BJ (cell line): ENCODE measurements around the gene HAND2. TPM values are rescaled to one million over a fixed set of nuclear protein-coding genes. Genes with fewer than 3 reads are reported as not detected.
A peak's percentile ranks its signal among the peaks of the same experiment; 100 is the strongest.

Experiments used
- CTCF ChIA-PET: fragments of 350-600 bp; formaldehyde crosslinking; extraction: SDS; loops from one replicate; lab custom pipeline; 2021; ENCODE audit warnings: antibody characterized with exemption, inconsistent platforms; lab: Yijun Ruan, JAX
- POLR2A ChIA-PET: fragments of 300-600 bp; sonication (Branson Sonifier 250); formaldehyde crosslinking; extraction: SDS; loops from one replicate; lab custom pipeline; 2021; ENCODE audit warnings: antibody characterized with exemption; lab: Charles Lee
- DNase-seq: peaks from one replicate; pipeline ENCODE4 v3.0.0-alpha.2; 2011; ENCODE audit warnings: low read depth
- H3K27me3 ChIP-seq: 2 replicates; pipeline ENCODE4 v1.6.0; 2011; ENCODE audit warnings: low read length; ENCODE audit not compliant: control insufficient read depth, insufficient read depth
- H3K36me3 ChIP-seq: 2 replicates; pipeline ENCODE4 v1.5.1; 2011; ENCODE audit warnings: low read length; ENCODE audit not compliant: control insufficient read depth, insufficient read depth
- H3K4me3 ChIP-seq: 2 replicates; pipeline ENCODE4 v1.5.1; 2011; ENCODE audit warnings: low read depth, mild to moderate bottlenecking, control low read depth, low read length
- polyA plus RNA-seq: library from polyadenylated mRNA; depleted of rRNA; stranded (reverse); fragments of >200 nt; gene quantifications from 2 replicates; pipeline ENCODE4 v1.2.3, GENCODE V29; 2011
- TF ChIP-seq, protein P1 (sequence below): IDR thresholded peaks from 2 replicates; pipeline ENCODE4 v1.5.1; 2011; ENCODE audit warnings: low read depth, mild to moderate bottlenecking, control low read depth, inconsistent platforms, low read length, moderate library complexity; ENCODE audit not compliant: insufficient read depth

The HAND2 gene
- polyA plus RNA-seq, 1 experiment: 3.6 TPM

DNA sequence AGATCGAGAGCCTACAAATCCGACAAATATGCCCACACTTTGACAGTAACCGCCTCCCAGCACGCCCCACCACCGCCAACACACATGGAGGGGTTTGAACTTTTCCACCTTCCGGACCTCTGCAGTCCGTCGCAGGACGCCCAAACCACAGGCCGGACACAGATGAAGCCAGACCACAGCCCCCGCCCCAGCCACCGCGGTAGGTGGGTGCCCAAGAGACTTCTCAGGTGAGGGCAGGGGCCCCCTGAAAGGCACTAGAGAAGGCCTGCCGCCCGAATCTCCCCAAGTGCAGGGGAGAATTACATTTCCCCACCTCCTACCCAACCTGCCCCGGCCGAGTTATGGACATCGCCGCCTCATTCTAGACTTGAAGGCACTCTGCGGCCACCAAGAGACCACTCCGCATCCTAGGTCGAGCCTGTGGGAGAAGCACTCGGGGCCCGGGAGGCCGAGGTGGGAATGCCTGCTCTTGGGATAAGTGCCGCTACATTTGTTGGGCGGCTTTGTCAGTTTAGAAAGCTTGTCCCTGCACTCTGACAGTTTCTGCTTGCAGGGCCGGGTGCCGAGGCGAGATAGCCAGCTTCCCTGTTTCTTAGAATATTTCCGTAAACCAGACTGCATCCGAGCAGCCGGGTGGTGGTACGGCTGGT lies 21.5 kb downstream of the HAND2 start:
- CTCF ChIA-PET: interaction anchor here (0.7 to 1.5 kb wide), 3 partner anchors 20 to 482 kb away, joined by 3 to 4 read pairs (median 3); no protein-coding TSS in a partner anchor
- POLR2A ChIA-PET: no interaction called here
- Histone ChIP-seq H3K4me3 (no peak overlapping the region), H3K27me3 (peaks cover 1% of the 10 kb centered on the region), H3K36me3 (no peaks in the 10 kb centered on the region)
- no peak for DNase-seq
- TF ChIP-seq, protein P1, sequence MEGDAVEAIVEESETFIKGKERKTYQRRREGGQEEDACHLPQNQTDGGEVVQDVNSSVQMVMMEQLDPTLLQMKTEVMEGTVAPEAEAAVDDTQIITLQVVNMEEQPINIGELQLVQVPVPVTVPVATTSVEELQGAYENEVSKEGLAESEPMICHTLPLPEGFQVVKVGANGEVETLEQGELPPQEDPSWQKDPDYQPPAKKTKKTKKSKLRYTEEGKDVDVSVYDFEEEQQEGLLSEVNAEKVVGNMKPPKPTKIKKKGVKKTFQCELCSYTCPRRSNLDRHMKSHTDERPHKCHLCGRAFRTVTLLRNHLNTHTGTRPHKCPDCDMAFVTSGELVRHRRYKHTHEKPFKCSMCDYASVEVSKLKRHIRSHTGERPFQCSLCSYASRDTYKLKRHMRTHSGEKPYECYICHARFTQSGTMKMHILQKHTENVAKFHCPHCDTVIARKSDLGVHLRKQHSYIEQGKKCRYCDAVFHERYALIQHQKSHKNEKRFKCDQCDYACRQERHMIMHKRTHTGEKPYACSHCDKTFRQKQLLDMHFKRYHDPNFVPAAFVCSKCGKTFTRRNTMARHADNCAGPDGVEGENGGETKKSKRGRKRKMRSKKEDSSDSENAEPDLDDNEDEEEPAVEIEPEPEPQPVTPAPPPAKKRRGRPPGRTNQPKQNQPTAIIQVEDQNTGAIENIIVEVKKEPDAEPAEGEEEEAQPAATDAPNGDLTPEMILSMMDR: no peak

GRCh38 chr4:173507471-173508385 lies 22.3 kb downstream of the HAND2 start:
- Histone ChIP-seq H3K4me3 (no peak overlapping the region), H3K36me3 (no peaks in the 10 kb centered on the region), H3K27me3 (peaks cover 1% of the 10 kb centered on the region)
- ChIA-PET POLR2A (no interaction called here), CTCF (interaction anchor here (1.5 to 2.8 kb wide), 2 partner anchors 482 to 613 kb away, joined by 4 to 12 read pairs; no protein-coding TSS in a partner anchor)
- TF ChIP-seq, protein P1: no peak
- DNase-seq: no peak

- H3K36me3 ChIP-seq: no peaks in the 10 kb centered on the region
- no peak overlapping the region for H3K4me3 ChIP-seq
- TF ChIP-seq, protein P1: no peak
- H3K27me3 ChIP-seq: peaks cover 4% of the 10 kb centered on the region
- ChIA-PET POLR2A (no interaction called here), CTCF (interaction anchor here (0.7 to 2.8 kb wide), 16 partner anchors 11 to 813 kb away, joined by 3 to 19 read pairs (median 4); no protein-coding TSS in a partner anchor)
- no peak for DNase-seq
These were observed 23.3 kb downstream of the HAND2 start for GRCh38 chr4:173506597-173507211.

- H3K27me3 ChIP-seq: peaks cover 4% of the 10 kb centered on the region
- H3K36me3 ChIP-seq: no peaks in the 10 kb centered on the region
- ChIA-PET CTCF (interaction anchor here (0.6 to 3.4 kb wide), 31 partner anchors 12 to 814 kb away, joined by 3 to 19 read pairs (median 3); partner anchors contain the start of gene HAND2), POLR2A (no interaction called here)
- TF ChIP-seq, protein P1: peak; percentile 91
- no peak overlapping the region for H3K4me3 ChIP-seq
- no peak for DNase-seq
These were observed 24.0 kb downstream of the HAND2 start for GRCh38 chr4:173505924-173506518.
